ENCODE results near the gene ZNF154.

ZNF154 gene

DNA sequence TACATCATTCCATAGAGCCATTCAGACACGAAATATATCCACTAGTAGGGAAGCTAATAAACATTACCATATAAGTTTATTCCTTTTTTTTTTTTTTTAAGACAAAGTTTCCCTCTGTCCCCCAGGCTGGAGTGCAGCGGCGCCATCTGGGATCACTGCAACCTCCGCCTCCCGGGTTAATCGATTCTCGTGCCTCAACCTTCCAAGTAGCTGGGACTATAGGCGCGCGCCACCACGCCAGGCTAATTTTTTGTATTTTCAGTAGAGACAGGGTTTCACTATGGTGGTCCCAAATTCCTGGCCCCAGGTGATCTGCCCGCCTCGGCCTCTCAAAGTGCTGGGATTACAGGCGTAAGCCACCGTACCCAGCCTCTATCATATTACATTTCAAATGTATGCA is 612 bp upstream of the ZNF154 start:
- H3K4me3 ChIP-seq (ENCODE audit: low read depth, low read length): no peak overlapping the region
- DNase-seq (ENCODE audit: low read depth): no peak
- TF ChIP-seq, protein P1, sequence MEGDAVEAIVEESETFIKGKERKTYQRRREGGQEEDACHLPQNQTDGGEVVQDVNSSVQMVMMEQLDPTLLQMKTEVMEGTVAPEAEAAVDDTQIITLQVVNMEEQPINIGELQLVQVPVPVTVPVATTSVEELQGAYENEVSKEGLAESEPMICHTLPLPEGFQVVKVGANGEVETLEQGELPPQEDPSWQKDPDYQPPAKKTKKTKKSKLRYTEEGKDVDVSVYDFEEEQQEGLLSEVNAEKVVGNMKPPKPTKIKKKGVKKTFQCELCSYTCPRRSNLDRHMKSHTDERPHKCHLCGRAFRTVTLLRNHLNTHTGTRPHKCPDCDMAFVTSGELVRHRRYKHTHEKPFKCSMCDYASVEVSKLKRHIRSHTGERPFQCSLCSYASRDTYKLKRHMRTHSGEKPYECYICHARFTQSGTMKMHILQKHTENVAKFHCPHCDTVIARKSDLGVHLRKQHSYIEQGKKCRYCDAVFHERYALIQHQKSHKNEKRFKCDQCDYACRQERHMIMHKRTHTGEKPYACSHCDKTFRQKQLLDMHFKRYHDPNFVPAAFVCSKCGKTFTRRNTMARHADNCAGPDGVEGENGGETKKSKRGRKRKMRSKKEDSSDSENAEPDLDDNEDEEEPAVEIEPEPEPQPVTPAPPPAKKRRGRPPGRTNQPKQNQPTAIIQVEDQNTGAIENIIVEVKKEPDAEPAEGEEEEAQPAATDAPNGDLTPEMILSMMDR (IDR thresholded peaks at IDR 0.05; ENCODE audit: low read depth, low read length, missing control alignments): no peak

DNA sequence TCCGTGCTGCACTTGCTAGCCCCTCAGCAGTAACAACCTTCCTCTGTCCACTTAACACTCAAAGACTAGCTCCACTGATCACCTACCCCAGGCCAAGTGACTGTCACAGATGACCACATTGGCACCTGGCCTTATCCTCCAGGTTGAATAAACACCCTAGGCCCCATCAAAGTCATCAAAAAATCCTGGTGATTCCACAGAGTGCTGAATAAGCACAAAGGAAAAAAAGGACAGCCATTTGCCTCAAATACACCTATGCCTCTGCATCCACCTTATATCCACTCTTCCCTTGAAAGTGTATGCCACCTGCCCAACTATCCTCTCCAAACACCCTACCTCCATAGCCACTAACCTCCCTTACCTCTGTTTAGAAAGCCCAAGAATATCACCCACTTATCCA is 2.7 kb downstream of the ZNF154 start:
- H3K4me3 ChIP-seq (ENCODE audit: low read depth, low read length): no peak overlapping the region
- TF ChIP-seq, protein P1 (IDR thresholded peaks at IDR 0.05; ENCODE audit: low read depth, low read length, missing control alignments): no peak
- DNase-seq (ENCODE audit: low read depth): no peak

DNA sequence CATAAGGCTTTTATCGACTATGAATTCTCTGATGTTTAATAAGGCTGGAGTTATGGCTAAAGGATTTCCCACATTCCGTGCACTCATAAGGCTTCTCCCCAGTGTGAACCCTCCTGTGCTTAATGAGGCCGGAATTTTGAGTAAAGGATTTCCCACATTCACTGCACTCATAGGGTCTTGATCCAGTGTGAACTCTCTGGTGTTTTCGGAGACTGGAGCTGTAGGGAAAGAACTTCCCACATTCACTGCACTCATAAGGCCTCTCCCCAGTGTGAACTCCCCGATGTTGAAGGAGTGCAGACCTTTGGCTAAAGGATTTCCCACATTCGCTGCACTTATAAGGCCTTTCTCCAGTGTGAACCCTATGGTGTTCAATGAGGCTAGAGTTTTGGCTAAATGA is 7.4 kb downstream of the ZNF154 start:
- DNase-seq (ENCODE audit: low read depth): no peak
- H3K4me3 ChIP-seq (ENCODE audit: low read depth, low read length): no peak overlapping the region
- TF ChIP-seq, protein P1 (IDR thresholded peaks at IDR 0.05; ENCODE audit: low read depth, low read length, missing control alignments): no peak

DNA sequence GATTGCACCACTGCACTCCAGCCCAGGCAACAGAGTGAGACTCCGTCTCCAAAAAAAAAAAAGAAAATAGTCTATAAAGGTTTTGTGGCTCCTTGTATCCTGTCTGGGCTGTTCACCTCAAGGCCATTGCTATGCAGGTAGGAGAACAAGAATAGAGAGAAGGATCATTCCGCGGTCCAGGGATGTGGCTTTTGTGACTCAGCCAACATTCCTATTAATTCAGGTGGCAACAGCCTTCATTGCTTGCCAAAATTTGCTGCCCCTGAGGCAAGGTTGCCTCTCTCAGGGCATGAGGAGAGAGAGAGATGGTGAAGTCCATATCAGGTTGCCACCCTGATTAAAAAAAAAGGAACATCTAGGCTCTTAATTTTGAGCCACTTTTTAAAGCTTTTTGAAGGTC is 19.3 kb downstream of the ZNF154 start:
- no peak for DNase-seq (ENCODE audit: low read depth)
- no peak overlapping the region for H3K4me3 ChIP-seq (ENCODE audit: low read depth, low read length)
- TF ChIP-seq, protein P1 (IDR thresholded peaks at IDR 0.05; ENCODE audit: low read depth, low read length, missing control alignments): no peak

DNA sequence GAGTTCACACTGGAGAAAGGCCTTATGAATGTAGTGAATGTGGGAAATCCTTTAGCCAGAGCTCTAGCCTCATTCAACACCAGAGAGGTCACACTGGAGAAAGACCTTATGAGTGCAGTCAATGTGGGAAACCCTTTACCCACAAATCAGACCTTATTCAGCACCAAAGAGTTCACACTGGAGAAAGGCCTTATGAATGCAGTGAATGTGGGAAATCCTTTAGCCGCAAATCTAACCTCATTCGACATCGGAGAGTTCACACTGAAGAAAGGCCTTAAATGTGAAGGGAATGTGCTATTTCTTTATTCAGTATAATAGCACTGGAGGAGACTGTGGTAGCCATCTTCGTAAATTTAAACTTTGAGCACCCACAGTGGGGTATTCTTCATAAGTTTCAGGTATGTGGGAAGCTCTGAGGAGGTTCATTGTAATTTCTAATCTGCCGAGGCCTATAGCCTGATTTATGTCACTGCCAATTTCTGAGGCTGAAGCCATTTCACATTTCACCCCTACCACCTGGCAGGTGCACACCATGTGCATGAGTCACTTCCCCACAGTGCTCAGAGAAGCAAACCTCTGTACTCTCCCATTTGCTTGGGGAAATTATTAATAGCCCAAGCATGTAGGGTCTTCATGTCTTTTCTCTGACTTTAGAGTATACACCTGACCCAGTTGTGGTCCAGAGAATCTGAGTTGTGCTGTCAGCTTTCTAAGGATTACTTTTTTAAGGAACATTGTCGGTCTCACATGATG is 20.8 kb downstream of the ZNF154 start:
- H3K4me3 ChIP-seq (ENCODE audit: low read depth, low read length): no peak overlapping the region
- TF ChIP-seq, protein P1 (IDR thresholded peaks at IDR 0.05; ENCODE audit: low read depth, low read length, missing control alignments): no peak
- no peak for DNase-seq (ENCODE audit: low read depth)

DNA sequence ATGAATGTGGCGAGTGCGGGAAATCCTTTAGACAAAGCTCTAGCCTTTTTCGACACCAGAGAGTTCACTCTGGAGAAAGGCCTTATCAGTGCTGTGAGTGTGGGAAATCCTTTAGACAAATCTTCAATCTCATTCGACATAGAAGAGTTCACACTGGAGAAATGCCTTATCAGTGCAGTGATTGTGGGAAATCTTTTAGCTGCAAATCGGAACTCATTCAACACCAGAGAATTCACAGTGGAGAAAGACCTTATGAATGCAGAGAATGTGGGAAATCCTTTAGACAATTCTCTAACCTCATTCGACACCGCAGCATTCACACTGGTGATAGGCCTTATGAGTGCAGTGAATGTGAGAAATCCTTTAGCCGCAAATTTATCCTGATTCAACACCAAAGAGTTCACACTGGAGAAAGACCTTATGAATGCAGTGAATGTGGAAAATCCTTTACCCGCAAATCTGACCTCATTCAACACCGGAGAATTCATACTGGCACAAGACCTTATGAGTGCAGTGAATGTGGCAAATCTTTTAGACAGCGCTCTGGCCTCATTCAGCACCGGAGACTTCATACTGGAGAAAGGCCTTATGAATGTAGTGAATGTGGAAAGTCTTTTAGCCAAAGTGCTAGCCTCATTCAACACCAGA is 21.5 kb downstream of the ZNF154 start:
- H3K4me3 ChIP-seq (ENCODE audit: low read depth, low read length): no peak overlapping the region
- TF ChIP-seq, protein P1 (IDR thresholded peaks at IDR 0.05; ENCODE audit: low read depth, low read length, missing control alignments): no peak
- no peak for DNase-seq (ENCODE audit: low read depth)
